Keratinocyte (primary cell): Measurements from ENCODE around the gene KSR2.

ENCODE experiments used
- EZH2 ChIP-seq: IDR thresholded peaks from one replicate; pipeline ENCODE4 v1.6.1; 2012; ENCODE audit warnings: inconsistent platforms, mild to moderate bottlenecking, low read length, moderate library complexity
- TF ChIP-seq, protein P1 (sequence below), 3 experiments: IDR thresholded peaks in 1 of 3; conservative IDR thresholded peaks in 1 of 3; optimal IDR thresholded peaks in 1 of 3; 2 replicates in 2 of 3; 3 replicates in 1 of 3; pipeline versions ENCODE3 to v1.5.1; 2011; ENCODE audit warnings: low read length in 3 of 3, mild to moderate bottlenecking in 3 of 3, moderate library complexity in 2 of 3, control low read depth in 1 of 3, inconsistent platforms in 1 of 3; ENCODE audit not compliant: insufficient read depth in 2 of 3; ENCODE audit errors: extremely low read depth in 1 of 3

DNA sequence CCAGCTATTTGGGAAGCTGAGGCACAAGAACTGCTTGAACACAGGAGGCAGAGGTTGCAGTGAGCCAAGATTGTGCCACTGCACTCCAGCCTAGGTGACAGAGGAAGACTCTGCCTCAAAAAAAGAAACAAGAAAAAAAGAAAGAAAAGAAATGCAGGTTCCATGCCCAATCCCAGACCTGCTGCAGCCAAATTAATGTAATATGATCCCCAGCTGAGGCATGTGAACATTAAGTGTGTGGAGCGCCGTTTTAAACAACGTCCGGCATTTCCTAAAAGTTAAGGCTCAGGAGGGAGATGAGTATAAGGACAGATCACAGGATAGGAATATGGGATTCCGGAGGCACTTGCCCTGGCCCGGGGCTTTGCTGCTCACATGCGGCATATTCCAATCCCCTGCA is 162.9 kb downstream of the KSR2 start:
- TF ChIP-seq, protein P1, sequence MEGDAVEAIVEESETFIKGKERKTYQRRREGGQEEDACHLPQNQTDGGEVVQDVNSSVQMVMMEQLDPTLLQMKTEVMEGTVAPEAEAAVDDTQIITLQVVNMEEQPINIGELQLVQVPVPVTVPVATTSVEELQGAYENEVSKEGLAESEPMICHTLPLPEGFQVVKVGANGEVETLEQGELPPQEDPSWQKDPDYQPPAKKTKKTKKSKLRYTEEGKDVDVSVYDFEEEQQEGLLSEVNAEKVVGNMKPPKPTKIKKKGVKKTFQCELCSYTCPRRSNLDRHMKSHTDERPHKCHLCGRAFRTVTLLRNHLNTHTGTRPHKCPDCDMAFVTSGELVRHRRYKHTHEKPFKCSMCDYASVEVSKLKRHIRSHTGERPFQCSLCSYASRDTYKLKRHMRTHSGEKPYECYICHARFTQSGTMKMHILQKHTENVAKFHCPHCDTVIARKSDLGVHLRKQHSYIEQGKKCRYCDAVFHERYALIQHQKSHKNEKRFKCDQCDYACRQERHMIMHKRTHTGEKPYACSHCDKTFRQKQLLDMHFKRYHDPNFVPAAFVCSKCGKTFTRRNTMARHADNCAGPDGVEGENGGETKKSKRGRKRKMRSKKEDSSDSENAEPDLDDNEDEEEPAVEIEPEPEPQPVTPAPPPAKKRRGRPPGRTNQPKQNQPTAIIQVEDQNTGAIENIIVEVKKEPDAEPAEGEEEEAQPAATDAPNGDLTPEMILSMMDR (optimal IDR thresholded peaks at IDR 0.05 in 1 of 3, IDR thresholded peaks at IDR 0.05 in 1 of 3, conservative IDR thresholded peaks at IDR 0.05 in 1 of 3; ENCODE audit: extremely low read depth in 1 of 3, insufficient read depth in 2 of 3, low read length in 3 of 3) = no peak
- no peak for TF ChIP-seq EZH2
